Naive thymus-derived CD4-positive, alpha-beta T cell (primary cell): ENCODE results near the gene MAG. TPM values are rescaled to one million over a fixed set of nuclear protein-coding genes. Genes with fewer than 3 reads are reported as not detected.

Source experiments
- ATAC-seq: fragments of 150-1000 bp; cut with Tn5 transposase; 2 replicates; pipeline ENCODE4 v1.10.0; 2021; ENCODE audit warnings: mild to moderate bottlenecking, moderate library complexity
- CTCF ChIA-PET: fragments of 350-600 bp; sonication (Branson Sonifier 250); formaldehyde crosslinking; loops from one replicate; lab custom pipeline; 2021; ENCODE audit warnings: antibody characterized with exemption; lab: Charles Lee
- POLR2A ChIA-PET: fragments of 350-600 bp; sonication (Branson Sonifier 250); formaldehyde crosslinking; loops from one replicate; lab custom pipeline; 2021; ENCODE audit warnings: antibody characterized with exemption, inconsistent platforms; lab: Charles Lee
- DNase-seq, 9 donors: peaks; one replicate each; pipeline versions ENCODE4 v3.0.0 to v3.0.0-alpha.2; 2020 to 2022; ENCODE audit warnings: mixed read lengths in 1 of 9
- H3K27ac ChIP-seq: one replicate; pipeline ENCODE4 v1.7.0; 2013; ENCODE audit warnings: mild to moderate bottlenecking, low read depth, low read length, moderate library complexity
- H3K27me3 ChIP-seq, 2 donors: one replicate each; pipeline ENCODE4 v1.7.0; 2013; ENCODE audit warnings: low read length in 2 of 2, mild to moderate bottlenecking in 2 of 2, moderate library complexity in 2 of 2; ENCODE audit not compliant: control insufficient read depth in 2 of 2, insufficient read depth in 2 of 2
- H3K36me3 ChIP-seq, 3 experiments: 1 replicate in 2 of 3; 2 replicates in 1 of 3; pipeline ENCODE4 v1.7.0; 2013; ENCODE audit warnings: low read length in 3 of 3, mild to moderate bottlenecking in 3 of 3, moderate library complexity in 1 of 3; ENCODE audit not compliant: insufficient read depth in 3 of 3, control insufficient read depth in 2 of 3
- H3K4me1 ChIP-seq, 2 donors: one replicate each; pipeline ENCODE4 v1.7.0; 2013; ENCODE audit warnings: low read length in 2 of 2, mild to moderate bottlenecking in 2 of 2, moderate library complexity in 1 of 2; ENCODE audit not compliant: control insufficient read depth in 2 of 2, insufficient read depth in 2 of 2
- H3K4me3 ChIP-seq: 2 replicates; pipeline ENCODE4 v1.7.0; 2013; ENCODE audit warnings: mild to moderate bottlenecking, low read length
- H3K9me3 ChIP-seq, 3 experiments: 1 replicate in 2 of 3; 2 replicates in 1 of 3; pipeline ENCODE4 v1.7.0; 2013; ENCODE audit warnings: low read length in 3 of 3; ENCODE audit not compliant: control insufficient read depth in 2 of 3
- H3K27ac Mint-ChIP-seq, 9 donors: one replicate each; pipeline ENCODE4 v1.8.0; 2020 to 2022; ENCODE audit warnings: mixed read lengths in 9 of 9, mild to moderate bottlenecking in 8 of 9, moderate library complexity in 5 of 9, inconsistent platforms in 2 of 9
- H3K27me3 Mint-ChIP-seq, 5 donors: one replicate each; pipeline ENCODE4 v1.8.0; 2021 to 2022; ENCODE audit warnings: mixed read lengths in 5 of 5, mild to moderate bottlenecking in 1 of 5
- H3K36me3 Mint-ChIP-seq, 5 donors: one replicate each; pipeline ENCODE4 v1.8.0; 2020 to 2022; ENCODE audit warnings: mixed read lengths in 5 of 5, mild to moderate bottlenecking in 3 of 5, inconsistent platforms in 1 of 5
- H3K4me1 Mint-ChIP-seq, 7 donors: one replicate each; pipeline ENCODE4 v1.8.0; 2020 to 2022; ENCODE audit warnings: mixed read lengths in 7 of 7, mild to moderate bottlenecking in 3 of 7, inconsistent platforms in 1 of 7
- H3K4me3 Mint-ChIP-seq, 10 donors: one replicate each; pipeline ENCODE4 v1.8.0; 2020 to 2022; ENCODE audit warnings: mild to moderate bottlenecking in 10 of 10, mixed read lengths in 10 of 10, moderate library complexity in 6 of 10, inconsistent platforms in 2 of 10
- H3K9me3 Mint-ChIP-seq, 11 donors: one replicate each; pipeline ENCODE4 v1.8.0; 2020 to 2022; ENCODE audit warnings: mixed read lengths in 11 of 11, mild to moderate bottlenecking in 4 of 11, inconsistent platforms in 1 of 11, moderate library complexity in 1 of 11
- intact Hi-C, 2 donors: fragments of 100-400 bp; cut with micrococcal nuclease; formaldehyde crosslinking; loops; one replicate each; pipeline ENCODE4 v1.15.1; 2023
- polyA plus RNA-seq, 2 donors: library from polyadenylated mRNA; unstranded; fragments of 300-500 nt; fragmentation: Illumina TruSeq; gene quantifications; one replicate each; pipeline ENCODE4 v1.2.3, GENCODE V29; 2021
- total RNA-seq, 6 experiments: library from RNA in 5 of 6; stranded (reverse) in 5 of 6; gene quantifications; 1 replicate in 5 of 6; 2 replicates in 1 of 6; pipeline ENCODE4 v1.2.3 and lab custom pipeline; 2021 to 2026

Gene MAG
- total and polyA plus RNA-seq, 7 experiments from 2014 or later = 0.29 to 0.31 TPM; not detected in 5

DNA sequence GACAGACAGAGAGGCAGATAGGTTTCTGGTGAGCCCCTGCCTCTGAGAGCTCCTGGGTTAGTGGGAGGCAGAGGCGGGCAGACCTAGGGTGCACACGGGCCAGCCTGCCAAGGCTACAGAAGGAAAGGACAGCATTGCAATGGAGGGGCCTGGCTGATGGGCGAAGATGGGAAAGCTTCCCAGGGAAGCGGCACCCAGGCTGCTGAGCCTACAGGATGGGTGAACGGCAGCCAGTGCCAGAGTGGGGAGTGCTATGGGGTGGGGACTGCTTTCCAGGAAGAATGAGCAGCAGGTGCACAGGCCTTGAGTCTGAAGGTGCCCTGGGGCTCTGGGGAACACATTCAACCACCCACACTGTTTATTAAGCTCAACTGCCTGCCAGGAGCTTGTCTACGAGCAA, 702 bp upstream of the MAG start:
- ATAC-seq (no peak), DNase-seq (no peak)
- Histone ChIP-seq H3K4me3 (no peak overlapping the region), H3K36me3 (no peaks in the 10 kb centered on the region), H3K27me3 (no peaks in the 10 kb centered on the region), H3K9me3 (no peaks in the 10 kb centered on the region), H3K4me1 (peaks cover 0 to 11% of the 10 kb centered on the region in 2 donors), H3K27ac (no peak overlapping the region)
- peaks cover 0 to 11% (median 2%) of the 10 kb centered on the region in 7 donors for H3K4me1 Mint-ChIP-seq
- peaks cover 0 to 5% (median 0%) of the 10 kb centered on the region in 5 donors for H3K27me3 Mint-ChIP-seq
- ChIA-PET CTCF (no interaction called here), POLR2A (no interaction called here)
- H3K27ac Mint-ChIP-seq = no peak overlapping the region
- no peaks in the 10 kb centered on the region for H3K9me3 Mint-ChIP-seq
- intact Hi-C loops = no loop called here
- H3K36me3 Mint-ChIP-seq = no peaks in the 10 kb centered on the region
- H3K4me3 Mint-ChIP-seq = no peak overlapping the region

DNA sequence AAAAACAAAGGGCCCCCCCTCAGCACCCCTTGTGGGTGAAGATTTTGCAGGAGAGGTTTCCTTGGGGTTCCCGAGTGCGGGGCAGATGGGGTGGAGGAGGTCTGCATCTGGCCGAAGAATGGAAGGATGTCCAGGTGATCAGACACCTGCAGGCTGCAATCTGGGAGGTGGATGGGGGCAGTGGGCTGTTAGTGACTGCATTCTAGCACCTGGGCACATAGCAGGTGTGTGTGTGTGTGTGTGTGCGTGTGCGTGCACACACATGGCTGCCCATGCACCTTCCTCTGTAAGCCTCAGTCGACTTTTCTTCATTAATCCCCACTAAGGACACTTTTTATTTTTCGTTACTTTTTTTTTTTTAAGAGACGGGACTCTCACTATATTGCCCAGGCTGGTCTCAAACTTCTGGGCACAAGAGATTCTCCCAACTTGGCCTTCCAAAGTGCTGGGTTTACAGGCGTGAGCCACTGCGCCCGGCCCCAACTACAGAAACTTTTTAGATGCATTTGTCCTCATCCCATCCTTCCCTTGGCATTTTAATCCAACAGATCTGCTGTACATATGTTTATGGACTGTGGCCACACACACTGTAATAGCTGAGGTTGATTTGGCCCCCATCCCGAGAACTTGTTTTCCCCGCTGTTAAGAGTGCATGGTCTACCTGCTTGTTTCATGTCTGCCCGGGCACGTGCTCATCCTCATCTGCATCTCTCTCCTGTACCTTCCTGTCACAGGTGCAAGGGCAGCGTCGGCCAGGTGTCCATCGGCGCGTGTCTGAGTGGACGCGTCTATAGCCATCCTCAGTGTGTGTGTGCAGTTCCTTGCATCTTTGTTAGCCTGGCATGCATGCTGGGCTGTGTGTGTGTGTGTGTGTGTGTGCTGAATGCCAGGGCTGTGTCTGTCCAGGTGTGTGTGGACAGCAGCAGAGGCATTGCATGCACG, 731 bp downstream of the MAG start:
- intact Hi-C loops = no loop called here
- H3K9me3 ChIP-seq = no peaks in the 10 kb centered on the region
- Mint-ChIP-seq H3K27me3 (peaks cover 0 to 5% (median 0%) of the 10 kb centered on the region in 5 donors), H3K27ac (peak overlapping the region in 1 of 9 donors; percentile 31), H3K36me3 (no peaks in the 10 kb centered on the region), H3K4me1 (peaks cover 0 to 11% (median 2%) of the 10 kb centered on the region in 7 donors), H3K4me3 (no peak overlapping the region), H3K9me3 (no peaks in the 10 kb centered on the region)
- H3K4me3 ChIP-seq = no peak overlapping the region
- no peaks in the 10 kb centered on the region for H3K27me3 ChIP-seq
- no peaks in the 10 kb centered on the region for H3K36me3 ChIP-seq
- H3K27ac ChIP-seq = no peak overlapping the region
- DNase-seq = no peak
- ChIA-PET CTCF (no interaction called here), POLR2A (no interaction called here)
- peaks cover 0 to 12% of the 10 kb centered on the region in 2 donors for H3K4me1 ChIP-seq
- no peak for ATAC-seq

DNA sequence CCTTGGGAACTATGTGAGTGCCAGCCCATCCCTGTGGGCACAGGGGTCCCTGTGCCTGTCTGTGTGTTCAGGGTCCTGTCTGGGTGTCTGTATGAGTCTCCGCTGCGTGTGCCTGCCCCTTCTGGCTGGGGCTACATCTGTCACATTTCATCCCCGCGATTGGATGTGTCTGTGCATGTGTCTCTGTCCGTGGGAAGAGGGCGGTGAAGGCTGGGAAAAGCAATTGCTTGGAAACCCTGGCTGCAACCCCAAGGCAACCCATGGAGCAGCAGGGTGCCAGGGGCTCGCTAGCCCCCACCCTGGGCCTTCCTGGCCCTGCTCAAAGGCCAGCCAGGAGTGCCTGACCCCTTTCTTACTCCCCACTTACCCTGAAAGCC, 1.4 kb downstream of the MAG start:
- DNase-seq (no peak), ATAC-seq (no peak)
- H3K4me3 Mint-ChIP-seq = no peak overlapping the region
- no peaks in the 10 kb centered on the region for H3K9me3 ChIP-seq
- no peak overlapping the region for H3K27ac Mint-ChIP-seq
- H3K36me3 ChIP-seq = no peaks in the 10 kb centered on the region
- H3K27me3 Mint-ChIP-seq = peaks cover 0 to 3% (median 0%) of the 10 kb centered on the region in 5 donors
- POLR2A ChIA-PET = no interaction called here
- no peak overlapping the region for H3K27ac ChIP-seq
- peaks cover 0 to 12% of the 10 kb centered on the region in 2 donors for H3K4me1 ChIP-seq
- no peaks in the 10 kb centered on the region for H3K9me3 Mint-ChIP-seq
- no peaks in the 10 kb centered on the region for H3K27me3 ChIP-seq
- CTCF ChIA-PET = no interaction called here
- H3K4me1 Mint-ChIP-seq = peaks cover 0 to 11% (median 2%) of the 10 kb centered on the region in 7 donors
- H3K36me3 Mint-ChIP-seq = no peaks in the 10 kb centered on the region
- intact Hi-C loops = no loop called here
- no peak overlapping the region for H3K4me3 ChIP-seq

DNA sequence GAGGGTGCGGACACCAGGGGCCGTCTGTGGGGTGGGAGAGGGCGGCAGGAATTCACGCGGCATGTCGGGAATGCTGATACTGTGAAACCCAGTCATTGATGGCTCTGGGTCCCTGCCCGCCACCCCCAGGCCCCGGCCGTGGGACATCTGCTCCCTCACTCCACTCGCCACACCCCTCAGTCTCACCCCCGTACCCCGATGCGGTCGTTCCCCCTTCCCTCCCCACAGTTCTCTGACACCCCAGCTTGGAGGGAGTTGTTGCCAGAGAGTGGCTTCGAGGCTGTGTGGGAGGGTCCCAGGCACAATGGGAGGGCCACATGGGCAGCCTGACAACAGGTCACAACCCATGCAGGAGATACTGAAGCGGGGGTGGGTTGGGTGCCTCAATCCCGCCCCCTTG, 1.8 kb downstream of the MAG start:
- DNase-seq (no peak), ATAC-seq (no peak)
- no peaks in the 10 kb centered on the region for H3K36me3 Mint-ChIP-seq
- H3K9me3 ChIP-seq = no peaks in the 10 kb centered on the region
- peaks cover 0 to 12% of the 10 kb centered on the region in 2 donors for H3K4me1 ChIP-seq
- no peaks in the 10 kb centered on the region for H3K27me3 ChIP-seq
- CTCF ChIA-PET = no interaction called here
- peaks cover 0 to 11% (median 2%) of the 10 kb centered on the region in 7 donors for H3K4me1 Mint-ChIP-seq
- H3K27ac ChIP-seq = no peak overlapping the region
- H3K36me3 ChIP-seq = no peaks in the 10 kb centered on the region
- POLR2A ChIA-PET = no interaction called here
- H3K4me3 ChIP-seq = no peak overlapping the region
- H3K9me3 Mint-ChIP-seq = no peaks in the 10 kb centered on the region
- peaks cover 0 to 2% (median 0%) of the 10 kb centered on the region in 5 donors for H3K27me3 Mint-ChIP-seq
- no peak overlapping the region for H3K4me3 Mint-ChIP-seq
- no peak overlapping the region for H3K27ac Mint-ChIP-seq
- intact Hi-C loops = no loop called here

DNA sequence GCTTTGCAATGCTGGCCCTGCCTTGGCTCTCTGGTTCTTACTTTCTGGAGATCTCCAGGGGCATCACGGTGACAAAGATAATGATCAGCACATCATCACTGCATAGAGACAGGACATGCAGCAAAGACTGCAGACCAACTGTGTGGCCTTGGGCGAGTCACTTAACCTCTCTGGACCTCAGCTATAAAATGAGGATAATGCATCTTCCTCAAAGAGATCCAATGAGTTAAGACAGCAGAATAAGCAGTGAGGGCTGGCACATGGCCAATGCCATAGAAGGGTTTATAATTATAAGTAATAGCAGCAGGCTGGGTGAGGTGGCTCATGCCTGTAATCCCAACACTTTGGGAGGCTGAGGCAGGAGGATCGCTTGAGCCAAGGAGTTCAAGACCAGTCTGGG, 2.4 kb downstream of the MAG start:
- H3K27me3 ChIP-seq = no peaks in the 10 kb centered on the region
- peaks cover 0 to 11% (median 2%) of the 10 kb centered on the region in 7 donors for H3K4me1 Mint-ChIP-seq
- ATAC-seq (no peak), DNase-seq (no peak)
- no peak overlapping the region for H3K27ac ChIP-seq
- H3K27ac Mint-ChIP-seq = peak overlapping the region in 1 of 9 donors; percentile 53
- no peaks in the 10 kb centered on the region for H3K9me3 ChIP-seq
- intact Hi-C loops = no loop called here
- no peak overlapping the region for H3K4me3 Mint-ChIP-seq
- H3K36me3 ChIP-seq = no peaks in the 10 kb centered on the region
- no peak overlapping the region for H3K4me3 ChIP-seq
- H3K27me3 Mint-ChIP-seq = peaks cover 0 to 2% (median 0%) of the 10 kb centered on the region in 5 donors
- ChIA-PET POLR2A (no interaction called here), CTCF (interaction anchor here (1.3 kb wide), 1 partner anchor 153 kb away, joined by 3 read pairs; no protein-coding TSS in a partner anchor)
- H3K36me3 Mint-ChIP-seq = no peaks in the 10 kb centered on the region
- no peaks in the 10 kb centered on the region for H3K9me3 Mint-ChIP-seq
- peaks cover 0 to 12% of the 10 kb centered on the region in 2 donors for H3K4me1 ChIP-seq

DNA sequence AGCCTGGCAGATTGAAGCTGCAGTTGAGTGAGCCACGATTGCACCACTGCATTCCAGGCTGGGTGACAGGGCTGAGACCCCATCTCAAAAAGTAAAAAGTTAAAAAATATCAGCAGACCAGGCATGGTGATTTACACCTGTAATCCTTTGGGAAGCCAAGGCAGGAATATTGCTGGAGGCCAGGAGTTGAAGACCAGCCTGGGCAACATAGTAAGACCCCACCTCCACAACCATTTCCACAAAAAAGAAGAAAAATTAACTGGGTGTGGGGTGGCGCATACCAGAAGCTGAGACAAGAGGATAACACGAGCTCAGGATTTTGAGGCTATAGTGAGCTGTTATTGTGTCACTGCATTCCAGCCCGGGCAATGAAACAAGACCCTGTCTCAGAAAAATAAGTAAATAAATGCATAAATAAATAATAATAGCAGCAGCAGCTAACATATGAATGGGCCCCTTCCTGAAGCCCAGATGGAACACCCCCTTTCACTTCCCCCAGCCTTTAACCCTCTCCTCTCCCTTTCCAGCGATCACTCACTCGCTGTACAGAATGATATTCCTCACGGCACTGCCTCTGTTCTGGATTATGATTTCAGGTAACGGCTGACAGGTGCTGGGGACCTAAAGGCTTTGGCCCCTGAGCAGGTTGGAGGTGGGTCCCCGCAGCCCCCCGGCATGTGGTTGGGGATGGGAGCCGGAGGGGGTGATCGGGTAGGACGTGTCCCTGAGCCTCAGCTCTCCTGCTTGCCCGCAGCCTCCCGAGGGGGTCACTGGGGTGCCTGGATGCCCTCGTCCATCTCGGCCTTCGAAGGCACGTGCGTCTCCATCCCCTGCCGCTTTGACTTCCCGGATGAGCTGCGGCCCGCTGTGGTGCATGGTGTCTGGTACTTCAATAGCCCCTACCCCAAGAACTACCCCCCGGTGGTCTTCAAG, 3.2 kb downstream of the MAG start:
- H3K27ac Mint-ChIP-seq = peak overlapping the region in 1 of 9 donors; percentile 56
- H3K4me3 ChIP-seq = no peak overlapping the region
- no peaks in the 10 kb centered on the region for H3K27me3 ChIP-seq
- ATAC-seq (no peak), DNase-seq (no peak)
- peaks cover 0 to 12% of the 10 kb centered on the region in 2 donors for H3K4me1 ChIP-seq
- CTCF ChIA-PET = interaction anchor here (0.5 to 1.3 kb wide), 2 partner anchors 154 to 183 kb away, joined by 3 read pairs; no protein-coding TSS in a partner anchor
- POLR2A ChIA-PET = interaction anchor here (1.2 to 1.3 kb wide), 2 partner anchors 13 to 28 kb away, joined by 3 to 5 read pairs; no protein-coding TSS in a partner anchor
- H3K36me3 Mint-ChIP-seq = no peaks in the 10 kb centered on the region
- no peaks in the 10 kb centered on the region for H3K9me3 Mint-ChIP-seq
- H3K27ac ChIP-seq = no peak overlapping the region
- peaks cover 0 to 2% (median 0%) of the 10 kb centered on the region in 5 donors for H3K27me3 Mint-ChIP-seq
- H3K4me1 Mint-ChIP-seq = peaks cover 0 to 11% (median 2%) of the 10 kb centered on the region in 7 donors
- intact Hi-C loops = no loop called here
- H3K4me3 Mint-ChIP-seq = peak overlapping the region in 5 of 10 donors; percentile 18 to 50 (median 45)
- H3K36me3 ChIP-seq = no peaks in the 10 kb centered on the region
- no peaks in the 10 kb centered on the region for H3K9me3 ChIP-seq
